ENCODE results near the gene CFAP20DC. TPM values are rescaled to one million over a fixed set of nuclear protein-coding genes. Genes with fewer than 3 reads are reported as not detected.
"Not testable (repeated sequence)": the region's sequence is repeated elsewhere in the genome, so short reads cannot be mapped to it uniquely, and the experiment has no call there.

The CFAP20DC gene
- total and polyA plus RNA-seq, 4 donors, result 0.98 to 2.1 (median 1.5) TPM

DNA sequence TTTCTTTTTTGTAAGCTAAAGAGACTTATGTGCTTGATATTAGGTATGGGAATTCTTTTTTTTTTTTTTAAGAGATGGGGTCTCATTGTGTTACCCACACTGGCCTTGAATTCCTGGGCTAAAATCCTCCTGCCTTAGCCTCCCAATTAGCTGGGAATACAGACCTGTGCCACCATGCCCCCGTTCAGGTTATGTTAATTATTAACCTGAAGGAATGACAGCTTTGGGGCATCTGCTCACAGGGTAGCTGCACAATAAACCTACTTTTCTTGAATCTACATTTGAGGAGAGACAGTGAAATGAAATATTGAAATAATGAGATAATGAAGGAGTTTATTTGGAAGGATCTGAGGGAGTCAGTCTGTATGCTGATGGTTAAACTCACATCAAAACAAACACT is 225.0 kb downstream of the CFAP20DC start:
- Histone ChIP-seq H3K27ac (ENCODE audit: low read depth in 1 of 2, low read length in 2 of 2) (no peak overlapping the region), H3K27me3 (ENCODE audit: control insufficient read depth in 4 of 4, insufficient read depth in 4 of 4, low read length in 3 of 4) (no peaks in the 10 kb centered on the region), H3K4me3 (ENCODE audit: low read depth in 1 of 3, low read length in 3 of 3) (no peak overlapping the region), H3K36me3 (ENCODE audit: control insufficient read depth in 4 of 4, insufficient read depth in 3 of 4, low read depth in 1 of 4, low read length in 3 of 4) (no peaks in the 10 kb centered on the region), H3K9ac (ENCODE audit: low read depth in 1 of 2, low read length in 2 of 2) (no peak overlapping the region), H3K9me3 (ENCODE audit: control insufficient read depth in 4 of 4, low read length in 3 of 4) (no peaks in the 10 kb centered on the region), H3K4me1 (ENCODE audit: control insufficient read depth in 4 of 4, insufficient read depth in 4 of 4, low read length in 3 of 4) (no peaks in the 10 kb centered on the region)
- DNase-seq (ENCODE audit: low spot score), result no peak
- TF ChIP-seq GABPA (IDR thresholded peaks at IDR 0.05 in 1 of 2, conservative IDR thresholded peaks at IDR 0.05 in 1 of 2), result no peak
- no peak for TF ChIP-seq RXRA (IDR thresholded peaks at IDR 0.05)
- no peak for TF ChIP-seq FOXA1 (IDR thresholded peaks at IDR 0.05)
- TF ChIP-seq HNF4A (conservative IDR thresholded peaks at IDR 0.05), result no peak
- TF ChIP-seq, protein P1, sequence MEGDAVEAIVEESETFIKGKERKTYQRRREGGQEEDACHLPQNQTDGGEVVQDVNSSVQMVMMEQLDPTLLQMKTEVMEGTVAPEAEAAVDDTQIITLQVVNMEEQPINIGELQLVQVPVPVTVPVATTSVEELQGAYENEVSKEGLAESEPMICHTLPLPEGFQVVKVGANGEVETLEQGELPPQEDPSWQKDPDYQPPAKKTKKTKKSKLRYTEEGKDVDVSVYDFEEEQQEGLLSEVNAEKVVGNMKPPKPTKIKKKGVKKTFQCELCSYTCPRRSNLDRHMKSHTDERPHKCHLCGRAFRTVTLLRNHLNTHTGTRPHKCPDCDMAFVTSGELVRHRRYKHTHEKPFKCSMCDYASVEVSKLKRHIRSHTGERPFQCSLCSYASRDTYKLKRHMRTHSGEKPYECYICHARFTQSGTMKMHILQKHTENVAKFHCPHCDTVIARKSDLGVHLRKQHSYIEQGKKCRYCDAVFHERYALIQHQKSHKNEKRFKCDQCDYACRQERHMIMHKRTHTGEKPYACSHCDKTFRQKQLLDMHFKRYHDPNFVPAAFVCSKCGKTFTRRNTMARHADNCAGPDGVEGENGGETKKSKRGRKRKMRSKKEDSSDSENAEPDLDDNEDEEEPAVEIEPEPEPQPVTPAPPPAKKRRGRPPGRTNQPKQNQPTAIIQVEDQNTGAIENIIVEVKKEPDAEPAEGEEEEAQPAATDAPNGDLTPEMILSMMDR (IDR thresholded peaks at IDR 0.05; ENCODE audit: low read depth, low read length, missing input control), result no peak
- TF ChIP-seq, protein P2, sequence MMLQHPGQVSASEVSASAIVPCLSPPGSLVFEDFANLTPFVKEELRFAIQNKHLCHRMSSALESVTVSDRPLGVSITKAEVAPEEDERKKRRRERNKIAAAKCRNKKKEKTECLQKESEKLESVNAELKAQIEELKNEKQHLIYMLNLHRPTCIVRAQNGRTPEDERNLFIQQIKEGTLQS (IDR thresholded peaks at IDR 0.05), result no peak
- no peak for TF ChIP-seq TAF1 (conservative IDR thresholded peaks at IDR 0.05)
- TF ChIP-seq NR2F2 (IDR thresholded peaks at IDR 0.05), result no peak
- 30% methylated on average over 1 of the region's 1 CpG for WGBS

DNA sequence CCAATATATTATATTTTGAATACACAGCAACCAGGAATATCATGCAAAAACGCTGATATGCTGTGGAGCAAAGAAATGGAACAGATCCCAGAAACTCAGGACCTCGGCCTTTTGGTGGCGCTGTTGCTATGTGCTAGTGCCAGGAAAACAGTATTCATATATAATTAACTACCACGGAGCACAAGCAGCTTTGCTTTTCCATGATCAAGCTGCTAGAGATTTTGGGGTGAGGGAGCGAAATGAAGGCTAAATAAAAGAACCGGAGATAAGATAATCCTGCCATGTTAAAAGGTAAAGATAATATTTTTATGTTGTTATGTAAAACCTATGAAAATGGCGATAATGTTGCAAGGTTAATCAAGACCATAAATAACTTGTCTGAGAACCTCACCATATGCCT is 225.5 kb downstream of the CFAP20DC start:
- peak; percentile 46 for DNase-seq (ENCODE audit: low spot score)
- no peaks in the 10 kb centered on the region for H3K36me3 ChIP-seq (ENCODE audit: control insufficient read depth in 4 of 4, insufficient read depth in 3 of 4, low read depth in 1 of 4, low read length in 3 of 4)
- 32% methylated on average over 7 of the region's 7 CpGs for WGBS
- H3K27me3 ChIP-seq (ENCODE audit: control insufficient read depth in 4 of 4, insufficient read depth in 4 of 4, low read length in 3 of 4), result no peaks in the 10 kb centered on the region
- no peaks in the 10 kb centered on the region for H3K9me3 ChIP-seq (ENCODE audit: control insufficient read depth in 4 of 4, low read length in 3 of 4)
- no peaks in the 10 kb centered on the region for H3K4me1 ChIP-seq (ENCODE audit: control insufficient read depth in 4 of 4, insufficient read depth in 4 of 4, low read length in 3 of 4)
- no peak overlapping the region for H3K4me3 ChIP-seq (ENCODE audit: low read depth in 1 of 3, low read length in 3 of 3)
- TF ChIP-seq JUND (IDR thresholded peaks at IDR 0.05), result no peak
- peak; percentile 72 to 82 for TF ChIP-seq RAD21 (IDR thresholded peaks at IDR 0.05)
- TF ChIP-seq, protein P1 (IDR thresholded peaks at IDR 0.05; ENCODE audit: low read depth, low read length, missing input control), result peak; percentile 38
- no peak overlapping the region for H3K9ac ChIP-seq (ENCODE audit: low read depth in 1 of 2, low read length in 2 of 2)
- H3K27ac ChIP-seq (ENCODE audit: low read depth in 1 of 2, low read length in 2 of 2), result no peak overlapping the region

DNA sequence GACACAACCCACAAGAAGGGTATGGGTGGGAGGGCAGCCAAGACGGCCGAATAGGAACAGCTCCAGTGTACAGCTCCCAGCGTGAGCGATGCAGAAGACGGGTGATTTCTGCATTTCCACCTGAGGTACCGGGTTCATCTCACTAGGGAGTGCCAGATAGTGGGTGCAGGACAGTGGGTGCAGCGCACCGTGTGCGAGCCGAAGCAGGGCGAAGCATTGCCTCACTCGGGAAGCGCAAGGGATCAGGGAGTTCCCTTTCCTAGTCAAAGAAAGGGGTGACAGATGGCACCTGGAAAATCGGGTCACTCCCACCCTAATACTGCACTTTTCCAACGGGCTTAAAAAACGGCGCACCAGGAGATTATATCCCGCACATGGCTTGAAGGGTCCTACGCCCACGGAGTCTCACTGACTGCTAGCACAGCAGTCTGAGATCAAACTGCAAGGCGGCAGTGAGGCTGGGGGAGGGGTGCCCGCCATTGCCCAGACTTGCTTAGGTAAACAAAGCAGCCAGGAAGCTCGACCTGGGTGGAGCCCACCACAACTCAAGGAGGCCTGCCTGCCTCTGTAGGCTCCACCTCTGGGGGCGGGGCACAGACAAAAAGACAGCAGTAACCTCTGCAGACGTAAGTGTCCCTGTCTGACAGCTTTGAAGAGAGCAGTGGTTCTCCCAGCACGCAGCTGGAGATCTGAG is 243.1 kb downstream of the CFAP20DC start:
- H3K9ac ChIP-seq (ENCODE audit: low read depth in 1 of 2, low read length in 2 of 2); H3K4me3 ChIP-seq (ENCODE audit: low read depth in 1 of 3, low read length in 3 of 3); H3K36me3 ChIP-seq (ENCODE audit: control insufficient read depth in 4 of 4, insufficient read depth in 3 of 4, low read depth in 1 of 4, low read length in 3 of 4); H3K9me3 ChIP-seq (ENCODE audit: control insufficient read depth in 4 of 4, low read length in 3 of 4); DNase-seq (ENCODE audit: low spot score); H3K4me1 ChIP-seq (ENCODE audit: control insufficient read depth in 4 of 4, insufficient read depth in 4 of 4, low read length in 3 of 4); H3K27ac ChIP-seq (ENCODE audit: low read depth in 1 of 2, low read length in 2 of 2); H3K27me3 ChIP-seq (ENCODE audit: control insufficient read depth in 4 of 4, insufficient read depth in 4 of 4, low read length in 3 of 4): not testable (repeated sequence)
- 92% methylated on average over 26 of the region's 26 CpGs for WGBS
